Neural cell (in vitro differentiated cells): Measurements from ENCODE around the gene GPNMB. TPM values are rescaled to one million over a fixed set of nuclear protein-coding genes. Genes with fewer than 3 reads are reported as not detected.

ENCODE experiments used
- H2AFZ ChIP-seq: fragments of 200-600, 300-800 bp; sonication (generic), shearing (Covaris generic); 2 replicates; pipeline ENCODE4 v1.6.0; 2014; ENCODE audit warnings: low read depth, mild to moderate bottlenecking, antibody characterized with exemption, low read length, moderate library complexity
- H3F3A ChIP-seq: fragments of 200-600 bp; shearing (Covaris generic); 2 replicates; pipeline ENCODE4 v1.6.1; 2016; ENCODE audit warnings: mild to moderate bottlenecking, moderate library complexity, mixed read lengths, antibody characterized with exemption, low read length; ENCODE audit not compliant: insufficient read depth, poor library complexity, severe bottlenecking
- H3K27ac ChIP-seq: fragments of 200-600, 300-800 bp; sonication (generic), shearing (Covaris generic); 2 replicates; pipeline ENCODE4 v1.5.1; 2014; ENCODE audit warnings: mild to moderate bottlenecking, low read length, moderate library complexity
- H3K27me3 ChIP-seq: fragments of 300-800, 200-600 bp; sonication (generic), shearing (Covaris generic); 2 replicates; pipeline ENCODE4 v1.6.0; 2014; ENCODE audit warnings: mild to moderate bottlenecking, low read depth, low read length, moderate library complexity; ENCODE audit not compliant: insufficient read depth
- H3K36me3 ChIP-seq: fragments of 300-800, 200-600 bp; sonication (generic), shearing (Covaris generic); 2 replicates; pipeline ENCODE4 v1.5.1; 2014; ENCODE audit warnings: mild to moderate bottlenecking, antibody characterized with exemption, low read length, moderate library complexity; ENCODE audit not compliant: insufficient read depth
- H3K4me2 ChIP-seq: fragments of 300-800, 200-600 bp; sonication (generic), shearing (Covaris generic); 2 replicates; pipeline ENCODE4 v1.6.0; 2014; ENCODE audit warnings: mild to moderate bottlenecking, low read length
- H3K4me3 ChIP-seq: fragments of 300-800, 200-600 bp; sonication (generic), shearing (Covaris generic); 2 replicates; pipeline ENCODE4 v1.5.1; 2014; ENCODE audit warnings: mild to moderate bottlenecking, low read length, moderate library complexity
- H3K79me2 ChIP-seq: fragments of 200-600 bp; shearing (Covaris generic); replicated peaks from 2 replicates; pipeline ENCODE4 v1.6.0; 2014; ENCODE audit warnings: mild to moderate bottlenecking, low read length, moderate library complexity; ENCODE audit not compliant: insufficient read depth
- H3K9ac ChIP-seq: fragments of 300-800, 200-600 bp; sonication (generic), shearing (Covaris generic); 2 replicates; pipeline ENCODE4 v1.6.1; 2016; ENCODE audit warnings: mild to moderate bottlenecking, low read length, mixed read lengths
- H3K9me2 ChIP-seq: fragments of 200-600 bp; shearing (Covaris generic); 2 replicates; pipeline ENCODE4 v1.6.1; 2016; ENCODE audit warnings: mild to moderate bottlenecking, low read length, mixed read lengths; ENCODE audit not compliant: insufficient read depth
- H3K9me3 ChIP-seq: fragments of 200-600, 300-800 bp; sonication (generic), shearing (Covaris generic); 2 replicates; pipeline ENCODE4 v1.6.1; 2016; ENCODE audit warnings: mild to moderate bottlenecking, mixed run types, low read length, moderate library complexity, mixed read lengths
- H4K20me1 ChIP-seq: fragments of 200-600 bp; shearing (Covaris generic); 2 replicates; pipeline ENCODE4 v1.6.1; 2016; ENCODE audit warnings: mild to moderate bottlenecking, mixed run types; ENCODE audit not compliant: insufficient read depth
- CTCF ChIP-seq: fragments of 450-650 bp; IDR thresholded peaks from 2 replicates; pipeline ENCODE4 v1.5.1; 2014; ENCODE audit warnings: antibody characterized with exemption, mild to moderate bottlenecking, moderate library complexity; ENCODE audit not compliant: poor library complexity, severe bottlenecking
- EP300 ChIP-seq: fragments of 450-650 bp; conservative IDR thresholded peaks from 2 replicates; pipeline ENCODE4 v1.6.1; 2014; ENCODE audit warnings: antibody characterized with exemption, mild to moderate bottlenecking, moderate library complexity; ENCODE audit not compliant: poor library complexity, severe bottlenecking
- EZH2 ChIP-seq: fragments of 200-600, 300-800 bp; shearing (Covaris generic), sonication (generic); IDR thresholded peaks from 2 replicates; pipeline ENCODE4 v1.6.1; 2014; ENCODE audit warnings: antibody characterized with exemption, low read length, borderline replicate concordance, mild to moderate bottlenecking; ENCODE audit not compliant: insufficient read depth, poor library complexity, severe bottlenecking
- MXI1 ChIP-seq: fragments of 450-650 bp; conservative IDR thresholded peaks from 2 replicates; pipeline ENCODE4 v1.6.1; 2014; ENCODE audit warnings: antibody characterized with exemption, mild to moderate bottlenecking; ENCODE audit not compliant: poor library complexity, severe bottlenecking
- POLR2AphosphoS5 ChIP-seq: IDR thresholded peaks from 2 replicates; pipeline ENCODE4 v1.6.1; 2012
- RAD21 ChIP-seq: fragments of 450-650 bp; conservative IDR thresholded peaks from 2 replicates; pipeline ENCODE4 v1.6.1; 2014; ENCODE audit warnings: antibody characterized with exemption, mild to moderate bottlenecking, moderate library complexity
- REST ChIP-seq: IDR thresholded peaks from 2 replicates; pipeline ENCODE4 v1.6.1; 2012; ENCODE audit warnings: borderline replicate concordance
- SMC3 ChIP-seq: fragments of 450-650 bp; conservative IDR thresholded peaks from 2 replicates; pipeline ENCODE4 v1.6.1; 2014; ENCODE audit warnings: antibody characterized with exemption, mild to moderate bottlenecking, moderate library complexity; ENCODE audit not compliant: poor library complexity
- TAF1 ChIP-seq: IDR thresholded peaks from 2 replicates; pipeline ENCODE4 v1.6.1; 2012; ENCODE audit warnings: low read depth
- polyA plus RNA-seq: library from polyadenylated mRNA; depleted of rRNA; stranded (reverse); fragments of >200 nt; gene quantifications from 2 replicates; pipeline ENCODE4 v1.2.3, GENCODE V29; 2014

GPNMB gene
- polyA plus RNA-seq, 1 donor from 2014 or later = not detected

- TF ChIP-seq TAF1 (no peak), POLR2AphosphoS5 (no peak), EZH2 (no peak), EP300 (no peak), RAD21 (no peak), CTCF (no peak), REST (no peak), SMC3 (no peak), MXI1 (no peak)
- Histone ChIP-seq H4K20me1 (no peaks in the 10 kb centered on the region), H3K4me3 (no peak overlapping the region), H3K9me2 (no peaks in the 10 kb centered on the region), H3K9me3 (no peaks in the 10 kb centered on the region), H3K9ac (no peak overlapping the region), H3F3A (no peaks in the 10 kb centered on the region), H2AFZ (no peak overlapping the region), H3K4me2 (no peak overlapping the region), H3K36me3 (no peaks in the 10 kb centered on the region), H3K27me3 (peaks cover 10% of the 10 kb centered on the region), H3K27ac (no peak overlapping the region), H3K79me2 (no peaks in the 10 kb centered on the region)
Measured at GRCh38 chr7:23247603-23248335, 1.2 kb downstream of the GPNMB start.

GRCh38 chr7:23249486-23249885 lies 2.9 kb downstream of the GPNMB start:
- no peak overlapping the region for H3K9ac ChIP-seq
- no peaks in the 10 kb centered on the region for H4K20me1 ChIP-seq
- no peaks in the 10 kb centered on the region for H3K79me2 ChIP-seq
- peaks cover 10% of the 10 kb centered on the region for H3K27me3 ChIP-seq
- H3K9me2 ChIP-seq = no peaks in the 10 kb centered on the region
- no peaks in the 10 kb centered on the region for H3K36me3 ChIP-seq
- no peak overlapping the region for H3K27ac ChIP-seq
- no peak overlapping the region for H3K4me2 ChIP-seq
- H3F3A ChIP-seq = no peaks in the 10 kb centered on the region
- H3K9me3 ChIP-seq = no peaks in the 10 kb centered on the region
- no peak for TF ChIP-seq POLR2AphosphoS5
- no peak for TF ChIP-seq TAF1
- no peak for TF ChIP-seq CTCF
- no peak for TF ChIP-seq RAD21
- TF ChIP-seq EP300 = no peak
- no peak for TF ChIP-seq SMC3
- TF ChIP-seq EZH2 = no peak
- no peak for TF ChIP-seq MXI1
- no peak for TF ChIP-seq REST
- H2AFZ ChIP-seq = no peak overlapping the region
- H3K4me3 ChIP-seq = no peak overlapping the region
